ENCODE results near the gene H6PD. TPM values are rescaled to one million over a fixed set of nuclear protein-coding genes. Genes with fewer than 3 reads are reported as not detected.

Gene H6PD
- total RNA-seq, 2 experiments from 2014 or later = 7.5 to 7.8 TPM

DNA sequence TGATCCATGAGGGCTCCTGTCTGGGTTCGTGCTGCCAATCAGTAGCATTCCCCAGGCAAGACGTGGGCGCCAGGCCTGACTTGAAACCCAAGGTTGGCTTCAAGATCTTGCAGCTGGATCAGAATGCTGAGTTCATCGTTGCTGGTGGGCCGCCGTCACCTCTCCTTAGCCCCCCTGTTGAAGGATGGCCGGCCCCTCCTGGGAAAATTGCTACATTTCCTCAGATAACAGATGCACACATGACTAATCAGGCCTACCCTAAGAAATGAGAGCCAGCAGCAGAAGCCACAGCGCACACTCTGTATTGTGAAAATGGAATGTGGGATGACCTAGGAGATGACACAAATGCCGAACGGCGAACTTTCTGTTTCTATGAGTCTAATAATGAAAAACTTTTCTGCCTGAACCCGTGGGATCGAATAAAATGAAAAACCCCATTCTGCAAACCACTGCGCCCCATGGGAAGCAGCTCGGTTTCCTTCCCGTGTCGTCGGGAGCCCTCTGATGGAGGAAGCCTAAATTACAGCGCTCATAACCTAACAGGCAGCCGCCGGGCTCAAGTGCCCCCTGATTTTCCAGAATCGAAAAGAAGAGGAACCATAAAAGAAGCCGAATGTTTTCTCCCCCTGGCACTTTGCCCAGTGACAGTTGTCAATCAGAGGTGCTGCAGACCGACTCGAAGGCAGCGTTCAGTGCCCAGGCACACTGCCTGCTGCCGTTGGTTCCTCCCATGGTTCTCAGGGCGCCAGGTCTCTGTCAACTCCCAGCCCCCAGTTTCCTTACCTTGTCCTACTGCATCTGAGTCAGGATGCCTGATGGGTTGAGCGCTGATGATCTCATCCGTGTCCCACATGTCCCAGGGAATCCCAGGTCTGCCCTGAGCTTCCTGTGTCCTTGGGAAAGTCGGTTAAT is 38.2 kb upstream of the H6PD start:
- Mint-ChIP-seq H3K27ac (no peak overlapping the region), H3K4me3 (no peak overlapping the region), H3K4me1 (ENCODE audit: low read depth) (peaks cover 24% of the 10 kb centered on the region), H3K9me3 (no peaks in the 10 kb centered on the region), H3K27me3 (peaks cover 52% of the 10 kb centered on the region), H3K36me3 (ENCODE audit: low read depth) (no peaks in the 10 kb centered on the region)
- ATAC-seq (peak; percentile 63), DNase-seq (peak; percentile 79)
- intact Hi-C loops (cut with micrococcal nuclease) = loop anchor here (2.0 kb wide), 1 partner anchor 86 kb away; no protein-coding TSS in a partner anchor
- TF ChIP-seq, protein P1, sequence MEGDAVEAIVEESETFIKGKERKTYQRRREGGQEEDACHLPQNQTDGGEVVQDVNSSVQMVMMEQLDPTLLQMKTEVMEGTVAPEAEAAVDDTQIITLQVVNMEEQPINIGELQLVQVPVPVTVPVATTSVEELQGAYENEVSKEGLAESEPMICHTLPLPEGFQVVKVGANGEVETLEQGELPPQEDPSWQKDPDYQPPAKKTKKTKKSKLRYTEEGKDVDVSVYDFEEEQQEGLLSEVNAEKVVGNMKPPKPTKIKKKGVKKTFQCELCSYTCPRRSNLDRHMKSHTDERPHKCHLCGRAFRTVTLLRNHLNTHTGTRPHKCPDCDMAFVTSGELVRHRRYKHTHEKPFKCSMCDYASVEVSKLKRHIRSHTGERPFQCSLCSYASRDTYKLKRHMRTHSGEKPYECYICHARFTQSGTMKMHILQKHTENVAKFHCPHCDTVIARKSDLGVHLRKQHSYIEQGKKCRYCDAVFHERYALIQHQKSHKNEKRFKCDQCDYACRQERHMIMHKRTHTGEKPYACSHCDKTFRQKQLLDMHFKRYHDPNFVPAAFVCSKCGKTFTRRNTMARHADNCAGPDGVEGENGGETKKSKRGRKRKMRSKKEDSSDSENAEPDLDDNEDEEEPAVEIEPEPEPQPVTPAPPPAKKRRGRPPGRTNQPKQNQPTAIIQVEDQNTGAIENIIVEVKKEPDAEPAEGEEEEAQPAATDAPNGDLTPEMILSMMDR (IDR thresholded peaks at IDR 0.05) = peak; percentile 86
- ChIA-PET CTCF (interaction anchor here (1.0 to 6.7 kb wide), 19 partner anchors 10 to 259 kb away, joined by 3 to 63 read pairs (median 4); partner anchors contain the start of gene H6PD), POLR2A (no interaction called here)

DNA sequence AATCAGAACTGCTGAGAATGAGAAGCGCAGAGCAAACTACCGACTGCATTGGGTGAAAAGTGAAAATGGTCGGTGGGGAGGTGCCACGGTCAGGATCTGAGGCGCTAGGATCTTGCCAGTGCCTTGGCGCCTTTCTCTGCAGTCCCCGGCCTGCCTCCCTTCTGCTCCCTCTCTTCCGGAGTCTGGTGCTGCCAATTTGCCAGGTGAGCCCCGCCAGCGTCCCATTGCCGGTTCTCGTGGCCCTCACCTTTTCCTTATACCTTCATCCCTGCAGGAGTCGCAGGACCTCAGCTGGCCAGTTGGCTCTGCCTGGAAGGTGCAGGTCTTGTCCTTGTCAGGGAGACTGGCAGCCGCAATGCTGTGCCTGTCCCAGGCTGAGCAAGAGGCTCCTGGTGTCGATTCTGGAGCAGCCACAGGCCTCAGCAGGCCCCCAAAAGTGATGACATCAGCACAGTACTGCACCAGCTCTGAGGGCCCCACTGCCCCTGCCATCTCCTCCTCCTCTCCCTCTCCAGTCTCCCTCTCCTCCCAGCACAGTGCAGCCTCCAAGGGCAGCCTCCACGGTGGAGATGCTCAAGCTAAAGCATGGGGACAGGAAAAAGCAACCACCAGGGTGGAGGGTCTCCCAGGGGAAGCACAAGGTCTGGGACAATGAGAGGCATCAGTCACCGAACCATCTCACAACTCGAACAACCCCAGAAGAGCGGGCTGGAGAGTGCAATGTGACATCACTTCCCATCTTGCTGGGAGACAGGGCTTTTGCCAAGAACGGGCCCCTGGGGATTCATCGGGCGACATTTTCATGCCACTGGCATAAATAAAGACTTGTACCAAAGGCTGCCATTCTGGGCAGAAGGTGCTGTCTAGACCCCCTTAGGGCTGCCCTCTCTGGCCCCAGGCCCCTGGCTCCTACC is 37.1 kb upstream of the H6PD start:
- ChIA-PET POLR2A (no interaction called here), CTCF (interaction anchor here (1.0 to 6.7 kb wide), 17 partner anchors 9 to 193 kb away, joined by 3 to 63 read pairs (median 4); no protein-coding TSS in a partner anchor)
- H3K27ac Mint-ChIP-seq = no peak overlapping the region
- DNase-seq (no peak), ATAC-seq (no peak)
- no peaks in the 10 kb centered on the region for H3K36me3 Mint-ChIP-seq (ENCODE audit: low read depth)
- TF ChIP-seq, protein P1 (IDR thresholded peaks at IDR 0.05) = no peak
- intact Hi-C loops (cut with micrococcal nuclease) = loop anchor here (2.0 kb wide), 1 partner anchor 87 kb away; no protein-coding TSS in a partner anchor
- H3K27me3 Mint-ChIP-seq = peaks cover 58% of the 10 kb centered on the region
- H3K4me3 Mint-ChIP-seq = no peak overlapping the region
- peaks cover 33% of the 10 kb centered on the region for H3K4me1 Mint-ChIP-seq (ENCODE audit: low read depth)
- no peaks in the 10 kb centered on the region for H3K9me3 Mint-ChIP-seq

DNA sequence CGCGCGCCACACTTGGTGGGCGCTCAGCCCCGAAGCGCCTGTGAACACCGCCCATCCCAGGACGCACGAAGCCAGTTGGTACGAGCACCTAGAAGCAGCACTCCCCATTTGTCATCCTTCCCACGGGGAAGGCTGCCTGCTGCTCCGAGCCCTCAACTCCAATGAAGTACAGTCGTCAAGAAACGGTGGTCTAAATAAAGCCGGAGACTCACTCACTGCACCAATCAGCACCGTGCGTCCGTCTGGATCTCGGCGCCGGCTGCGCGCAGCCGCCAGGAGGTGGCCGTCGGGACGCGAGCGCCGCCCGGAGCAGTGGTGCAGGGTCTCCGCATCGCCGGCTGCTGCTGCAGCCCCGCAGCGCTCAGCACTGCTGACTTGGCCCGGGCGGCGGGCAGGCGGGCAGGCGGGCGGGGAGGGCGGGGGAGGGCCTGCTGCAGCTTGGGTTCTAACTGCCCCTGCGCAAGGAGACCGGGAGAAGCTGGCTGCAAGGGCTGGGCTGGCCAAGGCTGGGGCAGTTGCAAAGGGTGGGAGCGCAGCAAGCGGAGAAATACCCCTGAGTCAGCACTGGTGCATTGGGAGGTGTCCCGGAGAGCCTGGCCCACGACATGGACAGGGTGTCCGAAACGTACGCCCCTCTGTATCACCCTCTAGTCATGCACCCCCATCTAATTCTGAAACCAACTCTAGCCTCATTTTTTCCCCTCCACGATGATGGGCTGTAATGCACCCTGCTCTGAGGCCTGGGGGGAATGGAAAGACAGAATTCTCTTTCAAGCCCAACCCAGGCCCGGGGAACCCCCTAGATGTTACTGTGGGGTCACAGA is 35.8 kb upstream of the H6PD start:
- H3K4me1 Mint-ChIP-seq (ENCODE audit: low read depth) = peaks cover 45% of the 10 kb centered on the region
- ATAC-seq (peak; percentile 62), DNase-seq (peak; percentile 56)
- H3K36me3 Mint-ChIP-seq (ENCODE audit: low read depth) = no peaks in the 10 kb centered on the region
- H3K27ac Mint-ChIP-seq = no peak overlapping the region
- ChIA-PET CTCF (interaction anchor here (1.0 to 6.7 kb wide), 2 partner anchors 23 to 88 kb away, joined by 3 to 63 read pairs; no protein-coding TSS in a partner anchor), POLR2A (no interaction called here)
- intact Hi-C loops (cut with micrococcal nuclease) = no loop called here
- H3K27me3 Mint-ChIP-seq = peaks cover 70% of the 10 kb centered on the region
- TF ChIP-seq, protein P1 (IDR thresholded peaks at IDR 0.05) = no peak
- H3K9me3 Mint-ChIP-seq = no peaks in the 10 kb centered on the region
- H3K4me3 Mint-ChIP-seq = no peak overlapping the region

DNA sequence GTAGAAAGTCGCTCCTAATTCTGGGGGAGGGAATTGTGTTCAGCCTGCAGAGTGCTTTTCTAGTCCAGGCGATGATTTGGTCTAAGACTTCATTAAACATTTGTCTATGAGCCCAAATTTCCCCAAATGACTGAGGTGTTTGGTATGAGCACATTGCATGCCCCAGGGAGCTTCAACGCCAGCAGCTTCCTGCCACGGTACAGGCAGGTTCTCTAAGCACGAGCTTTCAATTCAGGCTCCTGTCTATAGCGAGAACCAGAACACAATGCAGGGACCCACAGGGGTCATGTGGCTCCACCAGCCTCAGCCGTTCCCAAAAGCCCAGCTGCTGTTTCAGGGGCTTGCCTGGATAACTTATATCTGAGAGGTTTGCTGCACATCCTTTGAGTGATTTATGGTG is 34.1 kb upstream of the H6PD start:
- ATAC-seq (no peak), DNase-seq (no peak)
- CTCF ChIA-PET = interaction anchor here (1.0 to 6.7 kb wide), 8 partner anchors 10 to 255 kb away, joined by 3 to 63 read pairs (median 6); partner anchors contain the start of gene H6PD
- peaks cover 79% of the 10 kb centered on the region for H3K27me3 Mint-ChIP-seq
- H3K27ac Mint-ChIP-seq = no peak overlapping the region
- H3K36me3 Mint-ChIP-seq (ENCODE audit: low read depth) = no peaks in the 10 kb centered on the region
- no peaks in the 10 kb centered on the region for H3K9me3 Mint-ChIP-seq
- TF ChIP-seq, protein P1 (IDR thresholded peaks at IDR 0.05) = no peak
- POLR2A ChIA-PET = interaction anchor here (1.1 kb wide), 1 partner anchor 18 kb away, joined by 3 read pairs; no protein-coding TSS in a partner anchor
- no peak overlapping the region for H3K4me3 Mint-ChIP-seq
- intact Hi-C loops (cut with micrococcal nuclease) = no loop called here
- peaks cover 49% of the 10 kb centered on the region for H3K4me1 Mint-ChIP-seq (ENCODE audit: low read depth)
